ENCODE measurements around the gene PLEKHO2. TPM values are rescaled to one million over a fixed set of nuclear protein-coding genes. Genes with fewer than 3 reads are reported as not detected.

Gene PLEKHO2
- total and polyA plus RNA-seq, 2 donors (not counting 3 experiments of a cell fraction or from before 2014, with no cell fraction given): 21.9 to 24.9 TPM

DNA sequence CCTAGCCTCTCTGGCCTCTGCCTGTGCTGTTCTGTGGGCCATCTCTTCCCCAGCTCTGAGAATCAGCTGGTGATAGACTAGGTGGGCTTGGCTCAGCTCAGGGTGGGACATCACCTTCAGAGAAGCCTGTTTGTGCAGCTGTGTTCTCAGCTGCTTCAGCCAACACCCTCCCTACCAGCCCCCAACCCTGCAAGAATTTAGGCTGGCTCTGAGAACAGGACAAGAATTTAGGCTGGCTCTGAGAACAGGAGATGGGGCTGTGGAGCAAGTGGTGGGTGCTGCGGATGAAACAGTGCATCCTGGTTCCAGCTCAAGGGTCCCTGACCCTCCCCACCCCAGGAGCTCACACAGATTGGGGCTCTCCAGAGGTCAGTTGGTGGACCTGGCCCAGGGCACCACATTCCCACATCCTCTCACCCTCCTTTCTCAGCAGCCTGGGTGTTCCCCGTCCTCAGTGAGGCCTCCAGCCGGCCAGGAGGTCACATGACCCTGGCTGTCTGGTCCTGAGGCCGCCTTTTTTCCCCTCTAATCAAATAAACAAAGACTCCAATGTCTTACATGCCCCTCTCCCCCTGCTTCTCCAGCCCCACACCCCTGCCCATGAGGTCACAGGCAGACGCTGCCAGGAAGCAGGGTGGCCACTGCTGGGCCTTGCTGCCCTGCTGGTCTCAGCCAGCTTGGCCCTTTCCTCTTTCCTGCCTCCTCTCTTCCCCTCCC, 14.9 kb downstream of the PLEKHO2 start:
- no TSS peak for BruUV-seq (replicated peaks)
- DNase-seq (ENCODE audit: low read depth, low spot score) (peak; percentile 57), FAIRE-seq (no peak)
- intact Hi-C loops (cut with micrococcal nuclease): loop anchor here (5.0 kb wide), 1 partner anchor 36 kb away; no protein-coding TSS in a partner anchor
- H3K79me2 ChIP-seq (ENCODE audit: control insufficient read depth, insufficient read depth, low read length): peaks cover 25% of the 10 kb centered on the region
- H3K9me3 ChIP-seq (replicated peaks; ENCODE audit: control insufficient read depth, insufficient read depth, low read length): no peaks in the 10 kb centered on the region
- no peak for TF ChIP-seq POLR2A (IDR thresholded peaks at IDR 0.05; ENCODE audit: low read depth, low read length)
- no peak for TF ChIP-seq CTCF (IDR thresholded peaks at IDR 0.05; ENCODE audit: extremely low read depth in 1 of 2, insufficient read depth in 1 of 2, low read depth in 1 of 2, low read length in 2 of 2)
- no peak for TF ChIP-seq MAX (IDR thresholded peaks at IDR 0.05; ENCODE audit: insufficient read depth, insufficient read length)
- TF ChIP-seq EZH2 (IDR thresholded peaks at IDR 0.05; ENCODE audit: borderline replicate concordance, low read depth, low read length, severe bottlenecking): no peak
- TF ChIP-seq JUN (IDR thresholded peaks at IDR 0.05; ENCODE audit: borderline replicate concordance, insufficient read depth, insufficient read length, low read depth): no peak
- TF ChIP-seq MYC (IDR thresholded peaks at IDR 0.05; ENCODE audit: low read depth, low read length): no peak
- no peak for TF ChIP-seq FOS (IDR thresholded peaks at IDR 0.05; ENCODE audit: borderline replicate concordance, insufficient read depth, low read length)
- no peak for TF ChIP-seq POLR2AphosphoS5 (IDR thresholded peaks at IDR 0.05; ENCODE audit: insufficient read depth, low read depth, low read length)
- TF ChIP-seq GATA2 (IDR thresholded peaks at IDR 0.05; ENCODE audit: insufficient read depth, insufficient read length, low read depth, low read length): no peak
- POLR2A ChIA-PET: no interaction called here
- peaks cover 29% of the 10 kb centered on the region for H3K4me1 ChIP-seq (ENCODE audit: control insufficient read depth, extremely low read depth, insufficient read depth, low read length)
- H3K9me1 ChIP-seq (replicated peaks; ENCODE audit: control insufficient read depth, extremely low read depth, insufficient read depth, low read length): no peaks in the 10 kb centered on the region
- no peak overlapping the region for H3K9ac ChIP-seq (replicated peaks; ENCODE audit: extremely low read depth, insufficient read depth, low read length)
- H3K4me2 ChIP-seq (ENCODE audit: insufficient read depth, low read length): no peak overlapping the region
- H3K4me3 ChIP-seq (replicated peaks in 1 of 3; ENCODE audit: insufficient read depth in 1 of 3, low read depth in 1 of 3, low read length in 3 of 3): no peak overlapping the region
- no peaks in the 10 kb centered on the region for H4K20me1 ChIP-seq (replicated peaks; ENCODE audit: control insufficient read depth, extremely low read depth, insufficient read depth, low read length)
- peak overlapping the region; percentile 38 for H3K27ac ChIP-seq (ENCODE audit: insufficient read depth, low read depth, low read length)
- H2AFZ ChIP-seq (ENCODE audit: low read depth, low read length): no peak overlapping the region
- dilution Hi-C loops (cut with MboI; ENCODE audit: extremely low pct_ligation_motif_present, low sequenced_read_pairs): no loop called here
- H3K27me3 ChIP-seq (ENCODE audit: control insufficient read depth in 2 of 2, insufficient read depth in 2 of 2, low read length in 2 of 2): no peaks in the 10 kb centered on the region
- CTCF ChIA-PET: interaction anchor here (0.9 to 2.5 kb wide), 5 partner anchors 9 to 49 kb away, joined by 3 to 15 read pairs (median 4); no protein-coding TSS in a partner anchor
- peaks cover 6 to 32% of the 10 kb centered on the region in 2 experiments for H3K36me3 ChIP-seq (ENCODE audit: control insufficient read depth in 2 of 2, extremely low read depth in 1 of 2, insufficient read depth in 2 of 2, low read length in 2 of 2)
